ENCODE results near the gene PARD3B.

The PARD3B gene

GRCh38 chr2:204669382-204669781, 124.1 kb downstream of the PARD3B start:
- Histone ChIP-seq H3K9me3 (ENCODE audit: insufficient read depth, low read length, severe bottlenecking) (no peaks in the 10 kb centered on the region), H3K79me2 (ENCODE audit: insufficient read depth, low read length) (no peaks in the 10 kb centered on the region), H3K4me3 (ENCODE audit: low read depth in 1 of 2, low read length in 2 of 2) (no peak overlapping the region), H3K4me1 (ENCODE audit: insufficient read depth, low read length) (no peaks in the 10 kb centered on the region), H3K27ac (ENCODE audit: low read length) (no peak overlapping the region), H3K9ac (ENCODE audit: low read depth, low read length) (no peak overlapping the region), H3K4me2 (ENCODE audit: insufficient read depth, low read length) (no peak overlapping the region), H3K36me3 (ENCODE audit: insufficient read depth, low read length) (no peaks in the 10 kb centered on the region), H2AFZ (ENCODE audit: low read depth, low read length) (no peak overlapping the region), H3K27me3 (ENCODE audit: insufficient read depth, low read length, poor library complexity) (peaks cover 7% of the 10 kb centered on the region), H4K20me1 (ENCODE audit: insufficient read depth, low read length) (no peaks in the 10 kb centered on the region)
- no peak for DNase-seq
- TF ChIP-seq CTCF (IDR thresholded peaks at IDR 0.05; ENCODE audit: borderline replicate concordance, extremely low read depth, low read length, poor library complexity, severe bottlenecking) (no peak), EZH2 (IDR thresholded peaks at IDR 0.05; ENCODE audit: borderline replicate concordance, low read depth, low read length, severe bottlenecking) (no peak)
- no peak for ATAC-seq (ENCODE audit: insufficient read depth, low read depth)

DNA sequence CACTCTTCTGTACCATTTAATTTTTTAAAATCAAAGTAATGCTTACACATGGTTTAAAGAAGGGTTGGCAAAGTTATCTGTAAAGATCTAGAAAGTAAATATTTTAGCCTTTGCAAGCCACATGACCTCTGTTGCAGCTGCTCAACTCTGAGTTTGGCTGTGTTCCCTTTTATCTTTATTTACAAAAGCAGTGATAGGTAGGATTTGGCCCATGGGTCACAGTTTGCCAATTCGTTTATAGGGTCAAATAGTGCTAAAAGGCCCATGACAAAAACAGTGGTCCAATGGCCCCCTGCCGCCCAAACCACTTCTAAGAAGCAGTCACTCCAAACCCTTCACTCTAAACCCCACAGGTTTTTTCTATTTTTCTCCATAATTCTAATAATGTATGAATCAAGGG, 124.8 kb downstream of the PARD3B start:
- H4K20me1 ChIP-seq (ENCODE audit: insufficient read depth, low read length) = no peaks in the 10 kb centered on the region
- H3K79me2 ChIP-seq (ENCODE audit: insufficient read depth, low read length) = no peaks in the 10 kb centered on the region
- TF ChIP-seq EZH2 (IDR thresholded peaks at IDR 0.05; ENCODE audit: borderline replicate concordance, low read depth, low read length, severe bottlenecking) = no peak
- TF ChIP-seq CTCF (IDR thresholded peaks at IDR 0.05; ENCODE audit: borderline replicate concordance, extremely low read depth, low read length, poor library complexity, severe bottlenecking) = no peak
- no peak overlapping the region for H2AFZ ChIP-seq (ENCODE audit: low read depth, low read length)
- H3K9me3 ChIP-seq (ENCODE audit: insufficient read depth, low read length, severe bottlenecking) = no peaks in the 10 kb centered on the region
- no peak overlapping the region for H3K9ac ChIP-seq (ENCODE audit: low read depth, low read length)
- H3K4me2 ChIP-seq (ENCODE audit: insufficient read depth, low read length) = no peak overlapping the region
- H3K27ac ChIP-seq (ENCODE audit: low read length) = no peak overlapping the region
- DNase-seq (no peak), ATAC-seq (ENCODE audit: insufficient read depth, low read depth) (no peak)
- H3K4me1 ChIP-seq (ENCODE audit: insufficient read depth, low read length) = no peaks in the 10 kb centered on the region
- H3K27me3 ChIP-seq (ENCODE audit: insufficient read depth, low read length, poor library complexity) = peaks cover 7% of the 10 kb centered on the region
- no peaks in the 10 kb centered on the region for H3K36me3 ChIP-seq (ENCODE audit: insufficient read depth, low read length)
- no peak overlapping the region for H3K4me3 ChIP-seq (ENCODE audit: low read depth in 1 of 2, low read length in 2 of 2)

DNA sequence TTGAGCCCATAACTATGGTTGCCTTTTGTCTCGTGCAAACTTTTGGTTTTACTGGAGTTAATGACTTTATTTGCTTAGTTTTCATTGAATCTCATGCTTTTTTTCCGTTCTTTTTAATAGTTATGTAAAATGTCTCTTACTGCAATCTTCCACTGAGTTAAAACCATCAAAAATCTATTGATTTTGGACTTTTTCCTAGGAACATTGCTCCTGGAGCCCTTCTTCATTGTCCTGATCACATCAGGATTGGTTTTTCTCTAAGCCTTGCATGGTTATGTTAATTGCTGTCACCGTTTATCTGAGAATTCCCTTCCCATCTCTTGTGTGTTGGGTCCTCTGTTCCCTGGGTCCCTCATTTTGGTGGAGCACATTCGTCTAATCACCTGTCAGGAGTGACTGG, 125.5 kb downstream of the PARD3B start:
- no peak overlapping the region for H3K9ac ChIP-seq (ENCODE audit: low read depth, low read length)
- no peaks in the 10 kb centered on the region for H3K36me3 ChIP-seq (ENCODE audit: insufficient read depth, low read length)
- H3K4me2 ChIP-seq (ENCODE audit: insufficient read depth, low read length) = no peak overlapping the region
- no peaks in the 10 kb centered on the region for H3K4me1 ChIP-seq (ENCODE audit: insufficient read depth, low read length)
- H2AFZ ChIP-seq (ENCODE audit: low read depth, low read length) = no peak overlapping the region
- TF ChIP-seq EZH2 (IDR thresholded peaks at IDR 0.05; ENCODE audit: borderline replicate concordance, low read depth, low read length, severe bottlenecking) (no peak), CTCF (IDR thresholded peaks at IDR 0.05; ENCODE audit: borderline replicate concordance, extremely low read depth, low read length, poor library complexity, severe bottlenecking) (no peak)
- H3K79me2 ChIP-seq (ENCODE audit: insufficient read depth, low read length) = no peaks in the 10 kb centered on the region
- no peak overlapping the region for H3K27ac ChIP-seq (ENCODE audit: low read length)
- peaks cover 7% of the 10 kb centered on the region for H3K27me3 ChIP-seq (ENCODE audit: insufficient read depth, low read length, poor library complexity)
- no peaks in the 10 kb centered on the region for H4K20me1 ChIP-seq (ENCODE audit: insufficient read depth, low read length)
- H3K4me3 ChIP-seq (ENCODE audit: low read depth in 1 of 2, low read length in 2 of 2) = no peak overlapping the region
- no peak for ATAC-seq (ENCODE audit: insufficient read depth, low read depth)
- H3K9me3 ChIP-seq (ENCODE audit: insufficient read depth, low read length, severe bottlenecking) = no peaks in the 10 kb centered on the region
- no peak for DNase-seq

- Histone ChIP-seq H3K36me3 (ENCODE audit: insufficient read depth, low read length) (no peaks in the 10 kb centered on the region), H3K4me3 (ENCODE audit: low read depth in 1 of 2, low read length in 2 of 2) (no peak overlapping the region), H2AFZ (ENCODE audit: low read depth, low read length) (no peak overlapping the region), H3K79me2 (ENCODE audit: insufficient read depth, low read length) (no peaks in the 10 kb centered on the region), H3K9ac (ENCODE audit: low read depth, low read length) (no peak overlapping the region), H4K20me1 (ENCODE audit: insufficient read depth, low read length) (no peaks in the 10 kb centered on the region), H3K27ac (ENCODE audit: low read length) (no peak overlapping the region), H3K27me3 (ENCODE audit: insufficient read depth, low read length, poor library complexity) (peaks cover 10% of the 10 kb centered on the region), H3K4me1 (ENCODE audit: insufficient read depth, low read length) (no peaks in the 10 kb centered on the region), H3K4me2 (ENCODE audit: insufficient read depth, low read length) (no peak overlapping the region), H3K9me3 (ENCODE audit: insufficient read depth, low read length, severe bottlenecking) (no peaks in the 10 kb centered on the region)
- no peak for ATAC-seq (ENCODE audit: insufficient read depth, low read depth)
- TF ChIP-seq CTCF (IDR thresholded peaks at IDR 0.05; ENCODE audit: borderline replicate concordance, extremely low read depth, low read length, poor library complexity, severe bottlenecking) (no peak), EZH2 (IDR thresholded peaks at IDR 0.05; ENCODE audit: borderline replicate concordance, low read depth, low read length, severe bottlenecking) (no peak)
- no peak for DNase-seq
These were observed 127.5 kb downstream of the PARD3B start for GRCh38 chr2:204672772-204673171.

Data from DND-41 (cell line).